NK-92 treated with Interleukin-12 subunit alpha and Interleukin-12 subunit beta, amount 100 ng/mL, for 24 hours (cell line): ENCODE data around the gene CFAP73.

Source experiments
- DNase-seq: peaks from one replicate; lab custom pipeline; 2025; lab: John Stamatoyannopoulos, UW

The CFAP73 gene

DNA sequence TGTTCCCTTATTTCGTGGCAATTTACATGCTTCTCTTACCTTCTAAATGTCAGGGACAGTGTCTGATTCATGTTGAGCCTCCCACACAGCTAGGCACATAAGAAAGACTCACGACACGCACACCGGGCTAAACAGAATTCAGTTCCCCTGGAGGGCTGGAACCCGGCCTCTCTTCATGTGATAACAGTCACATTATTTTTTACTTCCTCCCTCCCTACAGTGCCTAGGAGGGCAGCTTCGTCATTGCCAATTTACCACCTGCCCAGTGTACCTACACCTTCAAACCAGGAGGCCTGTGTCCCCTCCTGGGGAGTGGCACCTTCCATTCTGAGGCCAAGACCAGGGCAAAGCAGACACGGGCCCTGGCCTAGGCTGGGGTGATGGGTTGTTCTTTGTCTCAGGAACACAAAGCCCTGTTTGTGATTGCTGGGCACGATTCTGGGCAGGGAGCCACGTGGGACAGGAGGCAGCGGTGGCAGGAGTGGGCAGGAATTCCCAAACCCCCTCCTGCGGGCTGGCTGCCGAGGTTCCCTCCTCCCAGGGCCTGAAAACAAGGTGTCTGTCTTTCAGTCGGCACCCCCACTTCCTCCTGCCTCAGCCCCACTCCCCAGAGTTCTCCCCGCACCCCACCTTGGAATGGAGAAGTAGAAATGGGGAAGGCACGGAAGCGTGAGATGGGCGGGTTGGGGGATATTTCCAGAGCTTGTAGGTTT, 7.2 kb upstream of the CFAP73 start:
- DNase-seq, result no peak

DNA sequence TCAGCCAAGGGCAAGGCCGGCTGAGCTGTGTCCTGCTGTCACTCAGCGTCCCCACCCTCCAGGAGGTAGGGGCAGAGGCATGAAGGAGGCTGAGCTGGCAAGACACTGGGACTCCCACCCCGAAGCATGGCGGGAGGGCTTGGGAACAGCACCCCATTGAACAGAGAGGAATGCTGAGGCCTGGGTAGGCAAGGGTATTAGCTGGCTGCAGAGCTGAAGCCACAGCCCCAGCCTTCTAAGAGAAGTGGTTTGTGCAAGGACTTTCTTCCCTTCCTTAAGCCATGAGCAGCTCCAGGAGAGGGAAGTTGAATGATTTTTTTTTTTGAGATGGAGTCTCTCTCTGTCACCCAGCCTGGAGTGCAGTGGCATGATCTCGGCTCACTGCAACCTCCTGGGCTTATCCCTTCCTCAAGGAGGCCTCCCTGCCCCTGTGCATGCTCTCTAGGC, 6.6 kb upstream of the CFAP73 start:
- DNase-seq, result no peak

DNA sequence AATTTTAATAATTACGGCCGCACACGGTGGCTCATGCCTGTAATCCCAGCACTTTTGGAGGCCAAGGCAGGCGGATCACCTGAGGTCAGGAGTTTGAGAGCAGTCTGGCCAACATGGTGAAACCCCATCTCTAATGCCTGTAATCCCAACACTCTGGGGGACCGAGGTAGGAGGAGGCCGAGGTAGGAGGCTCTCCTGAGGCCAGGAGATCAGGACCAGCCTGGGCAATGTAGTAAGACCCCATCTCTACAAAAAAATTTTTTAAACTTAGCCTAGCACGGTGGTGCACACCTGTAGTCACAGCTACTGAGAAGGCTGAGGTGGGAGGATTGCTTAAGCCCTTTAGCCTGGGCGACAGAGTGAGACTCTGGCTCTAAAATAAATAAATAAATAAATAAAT, 5.6 kb upstream of the CFAP73 start:
- DNase-seq, result no peak

DNA sequence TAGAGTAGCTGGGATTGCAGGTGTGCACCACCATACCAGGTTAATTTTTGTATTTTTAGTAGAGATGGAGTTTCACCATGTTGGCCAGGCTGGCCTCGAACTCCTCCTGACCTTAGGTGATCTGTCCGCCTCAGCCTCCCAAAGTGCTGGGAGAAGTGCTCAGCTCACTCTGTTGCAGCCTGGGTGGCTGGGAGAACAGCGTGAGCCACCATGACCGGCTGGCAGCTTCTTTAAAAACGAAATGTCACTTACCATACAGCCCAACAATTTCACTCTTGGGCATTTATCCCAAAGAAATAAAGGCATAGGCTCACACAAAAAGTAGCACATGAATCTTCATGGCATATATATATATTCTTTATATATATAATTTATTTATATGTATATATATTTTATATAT, 4.7 kb upstream of the CFAP73 start:
- no peak for DNase-seq

DNA sequence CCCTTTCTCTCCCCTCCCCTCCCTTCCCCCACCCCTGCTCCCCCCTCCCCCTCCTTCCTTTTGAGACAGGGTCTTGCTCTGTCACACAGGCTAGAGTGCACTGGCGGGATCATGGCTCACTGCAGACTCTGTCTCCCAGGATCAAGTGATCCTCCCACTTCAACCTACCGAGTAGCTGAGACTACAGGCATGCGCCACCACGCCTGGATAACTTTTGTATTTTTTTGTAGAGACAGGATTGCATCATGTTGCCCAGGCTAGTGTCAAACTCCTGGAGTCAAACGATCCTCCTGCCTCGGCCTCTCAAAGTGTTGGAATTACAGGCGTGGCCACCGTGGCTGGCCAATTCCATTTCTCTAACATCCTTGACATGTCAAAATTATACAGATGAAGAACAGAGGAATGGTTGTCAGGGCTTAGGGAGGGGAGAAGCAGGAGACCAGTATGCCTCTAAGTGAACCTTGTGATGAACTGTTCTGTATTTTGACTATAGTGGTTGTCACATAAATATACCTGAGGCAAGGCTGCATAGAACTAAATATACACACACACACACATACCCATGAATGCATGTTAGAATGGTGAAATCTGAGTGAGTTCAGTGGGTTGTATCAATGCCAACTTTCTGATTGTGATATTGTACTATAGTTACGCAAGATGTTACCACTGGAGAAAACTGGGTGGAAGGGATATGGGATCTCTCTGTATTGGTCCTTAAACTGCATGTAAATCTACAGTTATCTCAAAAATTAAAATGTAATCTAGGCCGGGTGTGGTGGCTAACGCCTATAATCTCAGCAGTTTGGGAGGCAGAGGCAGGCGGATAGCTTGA, 3.6 kb upstream of the CFAP73 start:
- no peak for DNase-seq

DNA sequence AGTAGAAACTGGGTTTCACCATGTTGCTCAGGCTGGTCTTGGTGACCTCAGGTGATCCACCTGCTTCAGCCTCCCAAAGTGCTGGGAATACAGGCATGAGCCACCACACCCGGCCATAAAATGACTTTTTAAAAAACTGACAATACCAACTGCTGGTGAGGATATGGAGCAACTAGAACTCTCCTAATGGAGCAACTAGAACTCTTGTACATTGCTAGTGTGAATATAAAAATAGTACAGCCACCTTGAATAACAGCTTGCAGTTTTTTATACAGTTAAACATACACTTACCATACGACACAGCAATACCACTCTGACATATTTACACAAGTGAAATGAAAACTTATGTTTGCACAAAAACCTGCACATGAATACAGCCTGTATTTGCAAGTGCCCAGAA, 2.5 kb upstream of the CFAP73 start:
- no peak for DNase-seq

DNA sequence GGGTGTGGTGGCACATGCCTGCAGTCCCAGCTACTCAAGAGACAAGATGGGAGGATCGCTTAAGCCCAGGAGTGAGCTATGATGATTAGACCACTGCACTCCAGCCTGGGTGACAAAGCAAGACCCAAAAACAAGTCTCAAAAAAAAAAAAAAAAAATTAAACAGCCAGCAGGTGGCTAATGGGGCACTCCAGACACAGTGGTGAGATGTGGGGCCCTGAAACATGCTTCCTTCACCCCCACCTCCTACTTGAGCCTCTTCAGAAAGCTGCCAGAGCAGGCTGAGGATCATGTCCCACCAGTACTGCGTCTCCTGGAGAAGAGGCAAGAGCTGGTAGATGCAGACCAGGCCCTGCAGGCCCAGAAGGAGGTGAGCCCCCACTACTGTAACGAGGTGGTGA, 2.1 kb downstream of the CFAP73 start:
- no peak for DNase-seq

DNA sequence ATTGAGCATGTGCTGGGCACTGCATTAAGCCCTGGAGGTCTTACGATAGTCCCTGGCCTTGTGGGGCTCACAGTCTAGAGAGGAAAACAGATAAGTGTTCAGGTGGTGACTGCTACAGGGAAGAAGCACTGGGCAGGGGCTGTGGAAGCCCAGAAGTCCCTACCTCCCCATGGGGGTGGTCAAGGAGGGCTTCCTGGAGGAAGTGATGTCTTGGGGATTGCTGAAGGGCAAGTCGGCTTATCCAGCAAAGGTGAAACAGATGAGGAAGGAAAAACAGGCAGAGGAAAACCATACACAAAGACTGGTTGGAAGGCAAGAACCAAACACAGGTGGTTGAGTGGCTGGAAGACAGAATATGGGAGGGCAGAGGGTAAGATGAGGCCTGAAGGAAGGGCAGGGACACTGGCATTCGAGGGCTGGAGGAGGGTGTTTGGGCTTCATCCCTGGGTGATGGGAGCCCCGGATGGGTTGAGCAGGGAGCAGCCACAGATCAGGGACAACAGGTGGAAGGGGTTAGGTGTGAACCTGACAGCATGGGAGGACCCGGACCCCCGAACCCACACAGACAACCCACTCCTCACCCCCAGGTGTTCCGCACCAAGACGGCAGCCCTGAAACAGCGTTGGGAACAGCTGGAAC, 2.8 kb downstream of the CFAP73 start:
- no peak for DNase-seq

DNA sequence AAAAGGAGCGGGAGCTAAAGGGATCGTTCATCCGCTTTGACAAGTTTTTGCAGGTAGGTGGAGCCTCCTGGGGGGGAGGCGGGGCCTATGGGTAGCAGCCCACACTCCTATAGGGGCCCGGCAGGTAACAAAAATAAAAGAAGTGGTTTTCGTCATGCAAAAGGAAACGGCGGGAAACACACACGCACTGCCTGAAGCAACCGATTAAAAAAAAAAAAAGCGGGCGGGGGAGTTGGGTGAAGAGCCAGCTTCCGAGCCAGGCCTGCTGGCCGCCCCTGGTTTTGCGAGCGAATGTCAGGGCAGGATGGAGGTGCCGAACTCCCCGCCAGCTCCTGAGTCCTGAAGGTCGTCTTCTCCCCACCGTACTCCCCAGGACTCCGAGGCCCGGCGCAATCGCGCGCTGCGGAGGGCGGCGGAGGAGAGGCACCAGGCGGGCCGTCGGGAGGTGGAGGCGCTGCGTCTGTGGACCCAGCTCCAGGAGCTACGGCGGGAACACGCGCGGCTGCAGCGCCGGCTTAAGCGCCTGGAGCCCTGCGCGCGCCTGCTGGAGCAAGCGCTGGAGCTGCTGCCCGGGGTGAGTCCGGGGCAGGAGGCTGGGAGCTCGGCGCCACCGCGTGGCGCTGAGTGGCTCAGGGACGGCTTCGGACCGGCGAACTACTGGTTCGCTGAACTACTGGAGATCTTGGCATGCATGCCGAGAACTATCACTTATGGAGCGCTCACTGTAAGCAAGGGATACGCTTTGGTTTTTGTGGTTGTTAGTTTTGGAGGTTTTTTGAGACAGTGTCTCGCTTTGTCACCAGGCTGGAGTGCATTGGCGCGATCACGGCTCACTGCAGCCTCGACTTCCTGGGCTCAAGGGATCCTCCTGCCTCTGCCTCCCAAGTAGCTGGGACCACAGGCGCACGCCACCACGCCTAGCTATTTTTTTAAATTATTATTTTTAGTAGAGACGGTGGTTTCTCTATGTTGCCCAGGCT, 3.6 kb downstream of the CFAP73 start:
- no peak for DNase-seq

DNA sequence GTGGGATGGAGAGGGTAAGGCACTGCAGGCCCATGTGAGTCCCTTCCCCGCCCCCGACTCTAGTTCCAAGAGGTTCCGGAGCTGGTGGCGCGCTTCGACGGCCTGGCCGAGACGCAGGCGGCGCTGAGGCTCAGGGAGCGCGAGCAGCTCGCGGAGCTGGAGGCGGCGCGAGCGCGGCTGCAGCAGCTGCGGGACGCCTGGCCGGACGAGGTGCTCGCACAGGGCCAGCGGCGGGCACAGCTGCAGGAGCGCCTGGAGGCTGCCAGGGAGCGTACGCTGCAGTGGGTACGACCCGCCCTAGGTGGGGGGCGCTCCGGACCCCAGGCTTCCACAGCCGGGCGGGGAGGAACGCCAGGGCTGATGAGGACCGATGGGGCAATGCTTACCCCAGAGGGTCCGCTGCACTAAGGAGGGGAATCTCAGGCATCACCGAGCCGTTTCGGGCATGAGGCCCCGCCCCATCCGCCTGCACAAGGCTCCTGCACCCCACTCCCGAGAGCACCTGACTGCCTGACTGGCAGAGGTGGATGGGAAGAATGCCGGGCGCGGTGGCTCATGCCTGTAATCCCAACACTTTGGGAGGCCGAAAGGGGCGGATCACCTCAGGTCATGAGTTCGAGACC, 4.9 kb downstream of the CFAP73 start:
- no peak for DNase-seq

DNA sequence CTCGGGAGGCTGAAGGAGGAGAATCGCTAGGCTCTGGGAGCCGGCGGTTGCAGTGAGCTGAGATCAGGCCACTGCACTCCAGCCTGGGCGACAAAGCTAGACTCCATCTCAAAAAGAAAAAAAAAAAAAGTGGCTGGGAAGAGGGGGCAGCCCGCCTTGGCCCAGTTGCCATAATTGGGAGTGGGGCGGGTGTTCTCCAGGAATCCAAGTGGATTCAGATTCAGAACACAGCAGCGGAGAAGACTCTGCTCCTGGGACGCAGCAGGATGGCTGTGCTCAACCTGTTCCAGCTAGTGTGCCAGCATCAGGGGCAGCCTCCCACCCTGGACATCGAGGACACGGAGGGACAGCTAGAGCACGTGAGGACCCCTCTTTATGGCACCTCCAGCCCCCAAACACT, 5.5 kb downstream of the CFAP73 start:
- DNase-seq, result no peak

DNA sequence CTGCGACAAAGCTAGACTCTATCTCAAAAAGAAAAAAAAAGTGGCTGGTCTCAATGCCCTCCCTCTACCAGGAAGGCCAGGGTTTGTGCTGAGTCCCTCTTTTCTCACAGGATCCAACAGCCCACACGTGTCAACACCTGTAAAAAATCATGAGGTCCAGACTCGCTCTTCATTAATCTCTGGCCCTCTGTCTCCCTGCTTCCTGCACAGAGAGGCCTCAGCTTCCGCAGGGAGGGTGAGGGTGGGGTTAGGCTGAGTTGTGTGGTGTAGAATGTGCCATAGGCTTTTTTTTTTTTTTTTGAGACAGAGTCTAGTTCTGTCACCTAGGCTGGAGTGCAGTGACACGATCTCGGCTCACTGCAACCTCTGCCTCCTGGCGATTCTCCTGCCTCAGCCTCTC, 6.1 kb downstream of the CFAP73 start:
- DNase-seq, result no peak

DNA sequence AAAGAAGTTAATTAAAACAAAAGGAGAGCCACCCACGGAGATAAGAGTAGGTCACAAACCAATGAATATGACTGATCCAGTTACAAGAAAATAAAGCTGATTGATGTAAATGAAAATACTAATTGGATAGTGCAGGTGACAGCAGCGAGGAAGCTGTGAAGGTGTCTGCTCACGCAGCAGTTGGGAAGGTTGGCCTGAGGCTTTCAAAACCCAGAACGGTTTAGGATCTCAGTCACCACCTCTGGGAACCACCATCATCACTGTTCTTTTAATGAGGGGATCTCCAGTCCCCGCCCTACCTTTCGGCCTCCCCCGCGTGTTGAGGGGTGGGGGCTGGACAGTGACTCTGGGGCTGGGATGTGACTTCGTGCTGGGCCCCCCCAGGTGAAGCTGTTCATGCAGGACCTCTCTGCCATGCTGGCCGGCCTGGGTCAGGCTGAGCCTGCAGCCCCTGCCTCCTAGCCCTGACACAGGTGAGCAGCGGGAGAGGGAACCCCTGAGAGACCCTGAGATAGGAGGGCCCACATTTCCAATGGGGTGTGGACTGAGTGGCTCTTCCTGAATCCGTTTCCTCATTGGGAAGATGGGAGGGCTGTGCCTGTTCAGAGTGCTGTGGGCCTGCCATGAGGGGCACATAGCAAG, 7.8 kb downstream of the CFAP73 start:
- DNase-seq, result no peak

DNA sequence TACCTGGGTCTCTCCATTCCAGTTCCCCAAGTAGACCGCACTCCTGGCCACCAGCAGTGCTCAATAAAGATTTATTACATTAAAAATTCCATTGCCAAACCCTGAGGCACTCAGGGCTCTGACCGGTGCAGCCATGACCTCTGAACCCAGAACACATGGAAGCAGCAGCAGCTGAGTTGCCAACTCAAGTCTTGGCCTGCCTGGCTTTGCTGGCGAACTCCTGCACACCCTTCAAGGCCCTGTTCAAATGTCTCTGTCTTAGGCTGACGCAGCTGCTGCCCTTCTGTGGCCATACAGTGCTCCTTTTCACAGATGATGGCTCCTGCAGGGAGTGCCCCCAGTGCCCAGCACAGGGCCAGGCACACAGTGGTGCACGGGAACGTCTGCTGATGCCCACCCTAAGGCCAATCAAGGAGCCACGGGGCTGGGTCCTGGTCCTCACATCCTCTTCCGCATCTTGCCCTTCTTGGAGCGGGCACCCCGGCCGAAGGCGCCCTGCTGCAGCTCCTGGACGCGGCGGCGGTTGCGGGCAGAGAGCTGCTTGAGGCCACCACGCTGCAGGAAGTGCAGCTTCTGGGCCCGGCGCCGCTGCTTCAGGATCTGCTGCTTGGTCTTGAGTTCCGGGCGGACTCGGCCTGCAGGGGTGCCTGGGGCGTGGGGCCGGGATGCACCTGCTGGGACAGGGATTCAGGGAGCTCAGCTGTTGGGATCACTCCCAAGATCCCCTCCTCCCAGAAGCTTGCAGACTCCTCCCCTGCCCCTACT, 9.1 kb downstream of the CFAP73 start:
- DNase-seq, result no peak

DNA sequence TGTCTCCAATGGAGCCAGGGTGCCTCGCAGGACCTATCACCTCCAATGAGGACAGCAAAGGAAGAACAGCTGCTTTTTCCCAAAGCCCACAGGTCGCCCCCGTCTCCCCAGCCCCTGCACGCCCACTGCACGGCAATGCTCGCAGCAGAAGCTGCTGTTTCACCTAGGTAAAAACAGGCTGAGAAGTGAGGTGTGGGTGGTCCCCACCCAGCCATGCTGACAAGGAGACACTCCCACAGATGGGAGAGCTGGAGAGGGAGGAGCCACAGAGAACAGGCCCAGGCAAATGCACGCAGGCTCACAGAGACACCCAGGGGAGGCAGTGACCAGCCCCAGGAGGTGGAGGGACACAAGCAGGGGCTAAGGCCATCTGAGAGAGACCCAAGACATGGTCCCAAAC, 10.4 kb downstream of the CFAP73 start:
- DNase-seq, result no peak

DNA sequence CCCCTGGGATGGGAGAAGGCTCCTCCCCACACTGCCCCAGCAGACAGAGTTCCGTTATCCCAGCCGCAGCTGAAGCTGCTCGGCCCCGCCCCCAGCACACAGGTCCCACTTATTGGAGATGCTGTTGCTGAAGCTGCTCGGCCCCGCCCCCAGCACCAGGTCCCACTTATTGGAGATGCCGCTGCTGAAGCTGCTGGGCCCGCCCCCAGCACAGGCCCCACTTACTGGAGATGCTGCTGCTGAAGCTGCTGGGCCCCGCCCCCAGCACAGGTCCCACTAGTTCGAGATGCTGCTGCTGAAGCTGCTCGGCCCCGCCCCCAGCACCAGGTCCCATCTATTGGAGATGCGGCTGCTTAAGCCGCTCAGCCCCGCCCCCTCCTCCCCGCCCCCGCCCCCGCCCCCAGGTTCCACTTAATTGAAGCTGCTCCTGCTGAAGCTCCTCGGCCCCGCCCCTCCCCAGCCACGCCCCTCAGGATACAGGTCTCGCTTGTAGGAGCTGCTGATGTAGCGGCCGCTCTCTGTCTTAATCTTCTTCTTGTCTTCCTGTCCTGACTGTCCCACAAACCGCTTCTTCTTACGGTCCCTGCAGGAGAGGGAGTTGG, 12.0 kb downstream of the CFAP73 start:
- DNase-seq, result no peak

DNA sequence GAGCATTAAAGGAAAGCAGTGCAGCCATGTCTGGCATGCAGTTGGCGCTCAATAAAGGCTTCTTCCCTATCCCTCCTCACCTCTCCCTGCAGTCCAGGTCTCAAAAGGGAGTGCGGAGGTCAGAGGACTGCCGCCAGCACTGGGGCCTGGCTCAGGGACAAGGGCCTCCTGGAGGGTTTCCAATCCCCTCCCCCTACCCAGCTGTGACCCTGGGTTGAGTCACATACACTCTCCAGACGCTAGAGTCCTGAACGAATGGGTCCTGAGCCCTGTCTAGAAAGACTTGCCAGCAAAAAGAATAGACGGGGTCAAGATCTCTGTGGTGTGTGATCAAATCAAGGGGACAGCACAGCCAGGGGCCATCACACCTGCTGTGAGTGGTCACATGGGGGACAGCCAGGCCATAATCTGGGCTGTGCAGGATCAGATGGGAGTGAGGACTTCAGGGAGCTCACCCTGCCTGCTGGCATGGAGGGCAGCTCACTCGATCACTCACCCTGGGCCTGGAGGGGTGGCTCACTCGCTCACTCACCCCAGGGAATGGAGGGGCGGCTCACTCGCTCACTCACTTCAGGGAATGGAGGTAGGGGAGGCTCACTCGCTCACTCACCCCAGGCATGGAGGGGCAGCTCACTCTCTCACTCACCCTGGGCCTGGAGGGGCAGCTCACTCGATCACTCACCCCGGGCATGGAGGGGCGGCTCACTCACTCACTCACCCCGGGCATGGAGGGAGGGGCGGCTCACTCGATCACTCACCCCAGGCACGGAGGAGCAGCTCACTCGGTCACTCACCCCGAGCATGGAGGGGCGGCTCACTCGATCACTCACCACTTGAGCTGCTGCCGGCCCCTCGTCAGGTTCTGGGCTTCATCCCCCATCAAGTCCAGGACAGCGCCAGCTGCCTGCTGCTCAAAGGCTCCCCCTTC, 12.8 kb downstream of the CFAP73 start:
- no peak for DNase-seq

DNA sequence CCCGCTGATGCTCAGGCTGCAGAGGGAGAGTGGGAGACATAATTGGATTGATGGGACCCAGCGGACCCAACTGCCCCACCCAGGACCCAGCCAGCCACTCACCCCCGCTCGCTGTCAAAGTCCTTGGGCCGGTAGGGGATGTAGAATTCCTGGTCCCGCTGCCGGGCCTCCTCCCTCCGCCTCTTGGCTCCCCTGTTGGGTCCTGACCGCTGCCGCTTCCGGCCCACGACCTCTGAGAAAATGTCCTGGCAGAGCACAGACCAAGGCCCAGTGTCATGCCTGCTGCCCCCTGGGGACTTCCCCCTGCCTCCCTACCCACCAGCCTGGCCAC, 13.5 kb downstream of the CFAP73 start:
- no peak for DNase-seq

DNA sequence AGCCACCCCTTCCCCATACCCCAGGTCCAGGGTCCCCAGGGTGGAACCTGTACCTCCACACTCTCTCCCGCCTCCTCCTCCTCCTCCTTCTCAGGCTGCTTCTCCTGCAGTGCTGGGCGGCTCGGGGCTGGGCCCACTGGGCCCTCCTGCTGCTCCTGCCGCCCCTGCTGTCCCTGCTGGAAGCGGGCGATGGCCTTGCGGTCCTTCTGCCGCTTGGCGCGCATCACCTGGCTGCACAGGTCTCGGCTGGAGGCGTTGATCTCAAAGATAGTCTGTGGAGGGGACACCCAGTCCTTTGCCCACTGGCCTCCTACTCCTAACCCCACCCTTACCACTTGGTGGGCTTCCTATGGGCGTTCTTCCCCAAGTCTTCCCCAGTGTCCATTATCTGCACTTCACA, 14.5 kb downstream of the CFAP73 start:
- DNase-seq, result no peak
